AG10803 (cell line): ENCODE measurements around the gene VTI1B.
"Not testable (repeated sequence)": the region's sequence is repeated elsewhere in the genome, so short reads cannot be mapped to it uniquely, and the experiment has no call there.

ENCODE experiments used
- DNase-seq: peaks from one replicate; pipeline ENCODE4 v3.0.0; 2010; ENCODE audit warnings: low read depth
- H3K4me3 ChIP-seq: 2 replicates; pipeline ENCODE4 v1.5.1; 2011; ENCODE audit warnings: mild to moderate bottlenecking, low read length, control low read depth
- TF ChIP-seq, protein P1 (sequence below): conservative IDR thresholded peaks from 2 replicates; pipeline ENCODE4 v1.5.1; 2011; ENCODE audit warnings: mild to moderate bottlenecking, low read length, control low read depth, inconsistent platforms

The VTI1B gene

DNA sequence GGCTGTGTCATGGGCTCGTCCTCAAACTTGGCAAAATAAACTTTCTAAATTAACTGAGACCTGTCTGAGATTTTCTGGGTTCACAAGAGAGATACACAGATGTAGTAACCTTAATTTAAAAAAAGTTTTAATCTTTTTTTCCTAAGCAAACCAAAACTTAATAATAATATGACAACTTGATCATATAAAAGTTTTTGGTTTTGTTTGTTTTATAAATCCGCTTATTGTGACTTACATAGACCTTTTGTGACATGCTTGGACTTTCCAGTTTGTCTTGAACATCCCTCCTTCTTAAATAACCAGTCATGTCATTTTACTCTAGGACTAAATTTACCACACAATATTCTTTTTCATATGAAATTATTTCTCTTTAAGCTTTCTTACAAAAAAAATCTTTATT, 35.8 kb upstream of the VTI1B start:
- no peak for DNase-seq
- H3K4me3 ChIP-seq = no peak overlapping the region
- TF ChIP-seq, protein P1, sequence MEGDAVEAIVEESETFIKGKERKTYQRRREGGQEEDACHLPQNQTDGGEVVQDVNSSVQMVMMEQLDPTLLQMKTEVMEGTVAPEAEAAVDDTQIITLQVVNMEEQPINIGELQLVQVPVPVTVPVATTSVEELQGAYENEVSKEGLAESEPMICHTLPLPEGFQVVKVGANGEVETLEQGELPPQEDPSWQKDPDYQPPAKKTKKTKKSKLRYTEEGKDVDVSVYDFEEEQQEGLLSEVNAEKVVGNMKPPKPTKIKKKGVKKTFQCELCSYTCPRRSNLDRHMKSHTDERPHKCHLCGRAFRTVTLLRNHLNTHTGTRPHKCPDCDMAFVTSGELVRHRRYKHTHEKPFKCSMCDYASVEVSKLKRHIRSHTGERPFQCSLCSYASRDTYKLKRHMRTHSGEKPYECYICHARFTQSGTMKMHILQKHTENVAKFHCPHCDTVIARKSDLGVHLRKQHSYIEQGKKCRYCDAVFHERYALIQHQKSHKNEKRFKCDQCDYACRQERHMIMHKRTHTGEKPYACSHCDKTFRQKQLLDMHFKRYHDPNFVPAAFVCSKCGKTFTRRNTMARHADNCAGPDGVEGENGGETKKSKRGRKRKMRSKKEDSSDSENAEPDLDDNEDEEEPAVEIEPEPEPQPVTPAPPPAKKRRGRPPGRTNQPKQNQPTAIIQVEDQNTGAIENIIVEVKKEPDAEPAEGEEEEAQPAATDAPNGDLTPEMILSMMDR = no peak

DNA sequence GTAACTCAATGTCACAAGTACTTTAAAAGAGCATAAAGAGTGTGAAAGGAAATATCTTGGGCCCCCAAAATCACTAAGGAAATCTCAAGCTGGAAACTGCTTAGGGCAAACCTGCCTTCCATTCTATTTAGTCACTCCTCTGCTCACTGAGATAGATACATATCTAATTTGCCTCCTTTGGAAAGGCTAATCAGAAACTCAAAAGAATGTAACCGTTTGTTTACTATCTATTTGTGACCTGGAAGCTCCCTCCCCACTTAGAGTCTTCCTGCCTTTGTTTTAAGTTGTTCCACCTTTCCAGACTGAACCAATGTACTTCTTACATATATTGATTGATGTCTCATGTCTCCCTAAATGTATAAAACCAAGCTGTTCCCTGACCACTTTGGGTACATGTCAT, 35.4 kb upstream of the VTI1B start:
- DNase-seq, H3K4me3 ChIP-seq: not testable (repeated sequence)

DNA sequence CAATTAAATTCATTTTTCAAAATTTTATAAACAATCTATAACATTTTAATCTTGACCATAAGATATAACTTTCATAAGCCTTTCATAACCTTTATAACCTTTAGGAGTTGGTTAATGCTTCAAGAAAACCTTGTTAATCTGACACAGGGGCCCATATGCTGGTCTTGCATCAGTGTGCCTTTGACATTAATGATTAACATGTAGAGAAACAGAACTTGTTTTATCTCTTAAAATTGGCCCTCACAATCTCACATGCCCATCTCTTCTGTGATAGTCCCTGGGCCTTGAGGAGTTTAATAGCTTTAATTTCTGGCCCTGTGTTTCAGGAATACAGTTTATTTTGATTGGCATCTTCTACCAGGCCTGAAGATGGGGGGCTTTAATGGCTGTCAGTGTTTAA, 34.9 kb upstream of the VTI1B start:
- not testable (repeated sequence) for DNase-seq, H3K4me3 ChIP-seq

DNA sequence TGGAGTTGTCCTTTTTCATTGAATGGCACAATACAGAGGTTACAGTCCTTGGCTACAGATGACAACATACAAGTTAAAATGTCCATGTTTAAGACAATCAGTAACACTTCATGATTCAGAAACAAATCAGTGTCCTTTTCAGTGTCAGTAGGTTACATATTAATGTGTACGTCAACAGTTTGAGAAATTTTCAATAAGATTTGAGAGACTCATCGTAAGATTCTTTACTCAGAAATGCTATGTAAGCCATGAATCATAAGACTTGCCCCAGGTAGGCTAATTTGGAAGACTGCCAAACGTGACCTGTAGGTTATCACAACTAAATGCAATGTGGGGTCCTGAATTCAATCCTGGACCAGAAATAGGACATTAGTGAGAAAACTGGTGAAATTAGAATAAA, 30.8 kb upstream of the VTI1B start:
- H3K4me3 ChIP-seq = no peak overlapping the region
- TF ChIP-seq, protein P1 = no peak
- no peak for DNase-seq

DNA sequence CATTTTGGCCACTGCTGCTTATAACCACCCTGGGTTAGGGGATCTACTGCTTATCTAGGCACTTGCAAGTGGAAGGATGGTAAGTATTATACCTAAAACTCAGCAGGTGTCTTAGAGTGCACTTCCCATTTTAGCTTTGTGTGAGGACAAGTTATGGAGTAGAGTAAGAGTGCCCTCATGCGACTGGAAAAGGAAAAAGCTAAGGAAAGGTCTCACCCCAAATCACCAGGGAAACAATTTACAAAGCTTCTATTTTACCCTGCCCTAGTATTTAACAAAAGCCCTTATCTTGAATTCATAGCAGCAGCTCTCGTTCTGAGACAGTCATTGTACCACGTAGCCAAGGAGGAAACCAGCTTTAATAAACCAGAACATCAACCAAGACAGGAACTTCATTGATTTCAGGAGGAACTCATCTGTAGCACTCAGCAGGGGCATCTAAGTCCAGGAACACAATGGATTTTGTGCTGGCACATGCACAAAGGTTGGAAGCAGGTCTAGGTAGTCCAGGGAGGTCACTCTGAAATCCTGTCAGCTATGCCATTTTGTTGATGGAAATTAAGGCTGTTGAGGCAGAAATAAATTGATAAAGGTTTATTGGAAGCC, 30.2 kb upstream of the VTI1B start:
- TF ChIP-seq, protein P1 = peak; percentile 85
- DNase-seq = peak; percentile 50
- H3K4me3 ChIP-seq = no peak overlapping the region

DNA sequence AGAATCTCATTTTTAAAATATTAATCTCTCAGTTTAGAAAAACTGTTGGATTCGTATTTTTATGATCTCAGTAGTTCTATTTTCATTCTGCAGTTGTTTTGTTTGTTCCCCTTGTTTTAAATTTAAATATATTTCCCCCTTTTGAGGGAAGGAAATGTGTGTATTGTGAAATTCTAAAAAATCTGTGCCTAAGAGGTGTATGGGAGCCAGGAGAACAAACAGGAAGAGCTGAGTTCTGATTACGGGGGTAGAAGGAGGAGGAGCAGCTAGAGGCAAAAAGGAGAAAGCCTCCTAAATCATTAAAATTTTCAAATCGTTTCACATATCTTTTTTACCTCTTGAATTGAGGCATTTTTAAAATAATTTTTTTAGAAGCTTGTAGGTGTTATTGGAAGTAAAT, 29.6 kb upstream of the VTI1B start:
- DNase-seq = no peak
- TF ChIP-seq, protein P1 = no peak
- no peak overlapping the region for H3K4me3 ChIP-seq

DNA sequence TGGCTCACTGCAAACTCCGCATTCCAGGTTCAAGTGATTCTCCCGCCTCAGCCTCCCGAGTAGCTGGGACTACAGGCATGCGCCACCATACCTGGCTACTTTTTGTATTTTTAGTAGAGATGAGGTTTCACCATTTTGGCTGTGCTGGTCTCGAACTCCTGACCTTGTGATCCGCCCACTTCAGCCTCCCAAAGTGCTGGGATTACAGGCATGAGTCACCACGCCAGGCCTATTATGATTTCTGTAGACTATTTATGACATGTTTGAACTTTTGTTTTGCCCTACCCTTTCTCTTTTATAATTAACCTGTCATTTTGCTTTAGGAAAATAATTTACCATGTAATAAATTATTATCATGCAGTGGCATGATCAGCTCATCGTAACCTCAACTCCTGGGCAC, 27.1 kb upstream of the VTI1B start, which contains the start of gene RDH12:
TSS of gene RDH12 (plus strand) at position 395 of the 400 bp plus-strand sequence. CDS start 20,757 bp downstream, outside the sequence.
- not testable (repeated sequence) for H3K4me3 ChIP-seq, DNase-seq

DNA sequence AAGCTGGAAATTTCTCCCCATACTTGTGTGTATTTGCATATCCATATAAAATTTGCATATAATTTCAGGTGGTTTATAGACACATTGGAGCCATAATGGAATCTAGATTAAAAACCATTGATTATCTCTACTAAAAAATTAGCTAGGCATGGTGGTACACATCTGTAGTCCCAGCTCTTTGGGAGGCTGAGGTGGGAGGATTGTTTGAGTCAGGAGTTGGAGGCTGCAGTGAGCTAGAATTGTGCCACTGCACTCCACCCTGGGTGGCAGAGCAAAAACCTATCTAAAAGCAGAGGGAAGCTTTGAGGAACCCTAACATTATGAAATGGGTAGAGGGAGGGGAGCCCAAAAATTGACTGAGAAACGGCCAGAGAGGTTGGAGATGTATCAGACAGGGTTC, 23.7 kb upstream of the VTI1B start:
- H3K4me3 ChIP-seq = no peak overlapping the region
- DNase-seq = no peak
- TF ChIP-seq, protein P1 = no peak

DNA sequence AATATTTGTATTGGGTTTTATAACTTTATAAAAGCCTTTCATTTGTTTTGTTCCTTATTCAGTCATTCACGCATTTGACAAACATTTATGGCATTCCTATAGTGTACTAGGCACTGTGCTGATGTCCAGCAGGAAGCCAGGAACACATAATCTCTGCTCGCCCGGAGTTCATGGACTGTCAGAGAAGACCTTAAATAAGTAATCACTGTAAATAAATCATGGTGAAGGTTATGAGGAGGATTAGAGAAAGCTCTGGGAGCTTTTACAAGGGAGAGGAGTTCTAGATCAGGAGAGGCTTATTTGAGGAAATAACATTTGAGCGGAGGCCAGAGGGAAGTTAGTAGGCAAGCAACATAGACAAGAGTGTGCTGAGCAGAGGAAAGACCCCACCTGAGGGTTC, 22.6 kb upstream of the VTI1B start:
- DNase-seq = no peak
- no peak overlapping the region for H3K4me3 ChIP-seq
- TF ChIP-seq, protein P1 = no peak
